Peyer's patch (tissue), 4 donors: ENCODE results near the gene BAZ1A.

Experiments used
- CTCF ChIP-seq, 6 experiments: fragments of 450-650 bp in 4 of 6; fragments of 200-600 bp in 2 of 6; sonication (generic) in 1 of 6; IDR thresholded peaks; one replicate each; pipeline ENCODE4 v1.5.1; 2017 to 2019; ENCODE audit warnings: antibody characterized with exemption in 6 of 6, mild to moderate bottlenecking in 3 of 6, moderate library complexity in 1 of 6
- POLR2A ChIP-seq, 2 donors: fragments of 450-650 bp; IDR thresholded peaks; one replicate each; pipeline ENCODE4 v1.5.1; 2017; ENCODE audit warnings: antibody characterized with exemption in 2 of 2, mild to moderate bottlenecking in 2 of 2, moderate library complexity in 2 of 2

- peak in 1 of 6 experiments; percentile 8 for TF ChIP-seq CTCF (IDR thresholded peaks at IDR 0.05)
- TF ChIP-seq POLR2A (IDR thresholded peaks at IDR 0.05), result peak; percentile 69 to 82
Measured at GRCh38 chr14:34873589-34874385, 1.4 kb downstream of the BAZ1A start.
